Stomach (tissue), 9 donors: ENCODE data around the gene RTN4RL1. TPM values are rescaled to one million over a fixed set of nuclear protein-coding genes. Genes with fewer than 3 reads are reported as not detected.

Source experiments
- DNase-seq, 2 donors: peaks; one replicate each; pipeline versions ENCODE4 v3.0.0 to v3.0.0-alpha.2; 2013 to 2019
- H3K27ac ChIP-seq, 5 donors: fragments of 200-600 bp in 4 of 5; sonication (generic) in 4 of 5; one replicate each; pipeline ENCODE4 v1.5.1; 2013 to 2019; ENCODE audit warnings: mild to moderate bottlenecking in 1 of 5, moderate library complexity in 1 of 5
- H3K27me3 ChIP-seq, 3 donors: fragments of 200-600 bp; sonication (generic); one replicate each; pipeline ENCODE4 v1.5.1; 2017 to 2019; ENCODE audit warnings: mixed run types in 1 of 3
- H3K36me3 ChIP-seq, 4 donors: fragments of 200-600 bp; sonication (generic); 1 replicate in 3 of 4; 2 replicates in 1 of 4; pipeline ENCODE4 v1.5.1; 2016 to 2019
- H3K4me1 ChIP-seq, 4 donors: fragments of 200-600 bp; sonication (generic); one replicate each; pipeline ENCODE4 v1.5.1; 2016 to 2019
- H3K4me3 ChIP-seq, 4 donors: fragments of 200-600 bp; sonication (generic) in 3 of 4; one replicate each; pipeline ENCODE4 v1.5.1; 2016 to 2019; ENCODE audit warnings: mild to moderate bottlenecking in 1 of 4
- H3K9me3 ChIP-seq, 4 donors: fragments of 200-600 bp; sonication (generic); one replicate each; pipeline ENCODE4 v1.5.1; 2016 to 2019
- EP300 ChIP-seq: sonication (generic); formaldehyde crosslinking; IDR thresholded peaks from one replicate; pipeline ENCODE4 v1.6.1; 2017; ENCODE audit warnings: antibody characterized with exemption
- POLR2A ChIP-seq, 4 donors: fragments of 450-650 bp; IDR thresholded peaks; one replicate each; pipeline ENCODE4 v1.6.1; 2016; ENCODE audit warnings: antibody characterized with exemption in 4 of 4, control low read depth in 2 of 4, mild to moderate bottlenecking in 1 of 4, moderate library complexity in 1 of 4
- POLR2AphosphoS5 ChIP-seq, 3 donors: sonication (generic); formaldehyde crosslinking; IDR thresholded peaks; one replicate each; pipeline ENCODE4 v1.6.1; 2016; ENCODE audit warnings: antibody characterized with exemption in 3 of 3
- WGBS, 5 donors: extraction: QIAGEN DNeasy Blood & Tissue Kit in 3 of 5; methylation state at CpG; one replicate each; pipeline versions ENCODE4 v1.1.5 to v1.1.7; 2013 to 2018; 5-methylcytosine and 5-hydroxymethylcytosine counted together
- intact Hi-C: fragments of 100-400 bp; cut with DNase I; formaldehyde crosslinking; loops from one replicate; pipeline ENCODE4 v1.15.1; 2023; ENCODE audit warnings: low total_unique reads
- polyA plus RNA-seq, 3 donors: library from polyadenylated mRNA; stranded (reverse); fragments of 200-250 nt; gene quantifications; one replicate each; pipeline ENCODE4 v1.2.3, GENCODE V29; 2013
- total RNA-seq, 5 donors: library from RNA; depleted of rRNA; stranded (reverse); fragments of >200 nt; gene quantifications; one replicate each; pipeline versions ENCODE4 v1.1.0 to v1.2.3, GENCODE V29; 2014 to 2016
- TF ChIP-seq, protein P1 (sequence below), 7 experiments: fragments of 450-650 bp in 4 of 7; fragments of 200-600 bp in 3 of 7; sonication (generic) in 3 of 7; IDR thresholded peaks; one replicate each; pipeline ENCODE4 v1.5.1; 2016 to 2019; ENCODE audit warnings: antibody characterized with exemption in 7 of 7, control low read depth in 2 of 7, mild to moderate bottlenecking in 1 of 7
- donor health status: healthy with polysubstance abuse.
- donor health status: Bipolar disorder and iron deficiency.
- donor health status: healthy.

RTN4RL1 gene
- total and polyA plus RNA-seq, 8 donors, result 0.50 to 0.92 (median 0.72) TPM; not detected in 4

DNA sequence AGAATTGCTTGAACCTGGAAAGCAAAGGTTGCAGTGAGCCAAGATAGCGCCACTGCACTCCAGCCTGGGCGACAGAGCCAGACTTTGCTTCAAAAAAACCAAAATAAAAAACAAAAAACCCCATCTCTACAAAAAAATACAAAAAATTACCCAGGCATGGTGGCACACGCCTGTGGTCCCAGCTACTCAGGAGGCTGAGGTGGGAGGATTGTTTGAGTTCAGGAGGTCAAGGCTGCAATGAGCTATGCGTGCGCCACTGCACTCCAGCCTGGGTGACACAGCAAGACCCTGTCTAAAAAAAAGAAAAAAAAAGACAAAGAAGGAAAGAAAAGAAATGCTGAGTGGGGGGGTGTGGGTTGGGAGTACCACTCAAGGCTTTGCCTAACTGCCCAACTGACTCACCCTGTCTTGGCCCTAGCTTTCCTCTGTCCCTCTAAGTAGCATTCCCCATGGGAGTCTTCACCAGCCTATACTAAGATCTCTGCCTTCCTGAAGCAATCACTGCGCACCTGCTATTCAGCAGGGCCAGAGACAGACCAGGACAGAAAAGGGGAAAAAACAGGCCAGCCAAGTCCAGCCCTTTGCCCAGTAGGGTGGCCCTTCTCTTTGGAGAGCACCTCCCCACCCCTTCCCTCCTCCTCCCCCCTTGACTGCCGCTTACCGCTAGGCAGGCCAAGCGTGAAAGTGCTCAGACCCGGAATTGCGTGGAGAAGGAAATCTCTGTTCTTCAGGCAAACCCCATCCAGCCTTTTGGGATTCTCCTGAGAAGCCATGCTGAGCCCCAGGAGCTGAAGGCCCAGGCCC lies 45.8 kb downstream of the RTN4RL1 start:
- no peak overlapping the region for H3K27ac ChIP-seq
- intact Hi-C loops, result no loop called here
- H3K4me3 ChIP-seq, result no peak overlapping the region
- no peaks in the 10 kb centered on the region for H3K36me3 ChIP-seq
- WGBS, 5 donors, result 77 to 82% (median 78%) methylated on average over 11 of the region's 11 CpGs
- H3K9me3 ChIP-seq, result no peaks in the 10 kb centered on the region
- H3K27me3 ChIP-seq, result peaks cover 0 to 46% (median 26%) of the 10 kb centered on the region in 3 donors
- TF ChIP-seq, protein P1, sequence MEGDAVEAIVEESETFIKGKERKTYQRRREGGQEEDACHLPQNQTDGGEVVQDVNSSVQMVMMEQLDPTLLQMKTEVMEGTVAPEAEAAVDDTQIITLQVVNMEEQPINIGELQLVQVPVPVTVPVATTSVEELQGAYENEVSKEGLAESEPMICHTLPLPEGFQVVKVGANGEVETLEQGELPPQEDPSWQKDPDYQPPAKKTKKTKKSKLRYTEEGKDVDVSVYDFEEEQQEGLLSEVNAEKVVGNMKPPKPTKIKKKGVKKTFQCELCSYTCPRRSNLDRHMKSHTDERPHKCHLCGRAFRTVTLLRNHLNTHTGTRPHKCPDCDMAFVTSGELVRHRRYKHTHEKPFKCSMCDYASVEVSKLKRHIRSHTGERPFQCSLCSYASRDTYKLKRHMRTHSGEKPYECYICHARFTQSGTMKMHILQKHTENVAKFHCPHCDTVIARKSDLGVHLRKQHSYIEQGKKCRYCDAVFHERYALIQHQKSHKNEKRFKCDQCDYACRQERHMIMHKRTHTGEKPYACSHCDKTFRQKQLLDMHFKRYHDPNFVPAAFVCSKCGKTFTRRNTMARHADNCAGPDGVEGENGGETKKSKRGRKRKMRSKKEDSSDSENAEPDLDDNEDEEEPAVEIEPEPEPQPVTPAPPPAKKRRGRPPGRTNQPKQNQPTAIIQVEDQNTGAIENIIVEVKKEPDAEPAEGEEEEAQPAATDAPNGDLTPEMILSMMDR (IDR thresholded peaks at IDR 0.05), result no peak
- no peak for TF ChIP-seq POLR2AphosphoS5 (IDR thresholded peaks at IDR 0.05)
- TF ChIP-seq POLR2A (IDR thresholded peaks at IDR 0.05), result no peak
- no peak for TF ChIP-seq EP300
- H3K4me1 ChIP-seq, result peaks cover 8 to 24% (median 12%) of the 10 kb centered on the region in 4 donors
- DNase-seq, result no peak

DNA sequence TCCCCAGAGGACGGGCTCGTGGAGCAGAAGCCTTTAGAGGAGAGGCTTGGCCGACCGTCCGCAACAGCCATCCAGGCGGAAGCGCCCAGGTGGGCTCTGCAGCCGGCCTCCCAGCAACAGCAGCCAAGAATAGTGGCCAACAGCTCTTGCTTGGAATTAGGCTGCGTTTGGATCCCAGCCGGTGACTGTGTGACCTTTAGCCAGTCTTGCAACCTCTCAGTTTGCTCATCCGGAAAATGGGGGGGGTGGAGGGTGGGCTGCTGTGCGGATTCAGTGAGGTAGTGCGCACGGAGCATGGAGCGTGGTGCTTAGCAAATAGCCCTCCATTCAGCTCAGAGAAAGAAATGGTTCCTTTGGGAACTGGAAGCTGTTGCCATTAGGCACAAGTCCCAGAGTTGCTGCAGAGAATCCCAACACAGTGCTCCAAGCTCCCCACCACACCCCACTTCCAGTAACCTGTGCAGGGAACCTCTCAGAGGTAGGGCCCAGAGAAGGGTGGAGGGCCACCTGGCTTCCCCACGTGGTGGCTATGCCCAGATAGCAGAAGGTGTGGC lies 46.7 kb downstream of the RTN4RL1 start:
- DNase-seq, result no peak
- H3K9me3 ChIP-seq, result no peaks in the 10 kb centered on the region
- no peaks in the 10 kb centered on the region for H3K36me3 ChIP-seq
- 74 to 83% (median 82%) methylated on average over 10 to 16 of the region's 16 CpGs for WGBS, 5 donors
- intact Hi-C loops, result no loop called here
- TF ChIP-seq, protein P1 (IDR thresholded peaks at IDR 0.05), result no peak
- TF ChIP-seq EP300 (no peak), POLR2A (IDR thresholded peaks at IDR 0.05) (no peak), POLR2AphosphoS5 (IDR thresholded peaks at IDR 0.05) (no peak)
- H3K4me1 ChIP-seq, result peaks cover 8 to 24% (median 12%) of the 10 kb centered on the region in 4 donors
- H3K27me3 ChIP-seq, result peaks cover 0 to 49% (median 26%) of the 10 kb centered on the region in 3 donors
- no peak overlapping the region for H3K4me3 ChIP-seq
- no peak overlapping the region for H3K27ac ChIP-seq

DNA sequence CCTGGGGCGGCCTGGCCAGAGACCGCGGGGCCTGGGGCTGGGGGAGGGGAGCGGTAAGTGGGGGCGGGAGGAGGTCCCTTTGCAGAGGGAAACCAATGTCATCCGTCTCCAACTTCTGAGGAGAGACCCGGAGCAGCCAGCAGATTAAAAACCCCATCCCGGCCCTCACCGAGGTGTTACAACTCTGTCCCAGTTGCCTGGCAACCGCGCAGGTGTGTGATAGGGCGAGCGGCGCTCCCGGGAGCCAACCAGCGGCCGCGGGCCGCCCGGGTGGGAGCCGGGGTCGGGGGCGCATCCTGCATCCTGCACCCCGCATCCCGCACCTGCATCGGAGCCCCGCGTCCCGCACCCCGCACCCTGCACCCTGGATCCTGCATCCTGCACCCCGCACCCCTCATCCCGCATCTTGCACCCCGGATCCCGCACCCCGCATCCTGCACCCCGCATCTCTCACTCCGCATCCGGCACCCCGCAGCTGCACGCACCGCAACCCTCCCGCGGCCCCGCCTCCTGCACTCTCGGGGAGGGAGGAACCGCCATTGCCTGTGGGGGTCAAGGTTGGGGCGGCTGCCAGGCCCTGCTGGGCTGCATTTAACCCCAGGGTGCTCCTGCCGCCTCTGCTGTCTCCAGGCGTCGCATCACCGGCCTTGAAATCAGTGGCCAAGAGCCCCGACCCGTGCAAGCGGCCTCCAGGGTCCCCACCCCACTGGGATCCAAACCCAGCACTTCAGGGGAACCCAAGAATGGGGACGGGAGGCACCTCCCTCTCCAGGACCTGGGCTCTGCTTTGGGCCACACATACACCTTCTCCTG lies 47.3 kb downstream of the RTN4RL1 start:
- DNase-seq, result peak in 1 of 2 donors; percentile 70
- no peak overlapping the region for H3K27ac ChIP-seq
- peaks cover 8 to 24% (median 12%) of the 10 kb centered on the region in 4 donors for H3K4me1 ChIP-seq
- H3K4me3 ChIP-seq, result no peak overlapping the region
- no peaks in the 10 kb centered on the region for H3K9me3 ChIP-seq
- 11 to 38% (median 22%) methylated on average over 21 to 55 of the region's 55 CpGs for WGBS, 5 donors
- TF ChIP-seq, protein P1 (IDR thresholded peaks at IDR 0.05), result no peak
- no peak for TF ChIP-seq POLR2AphosphoS5 (IDR thresholded peaks at IDR 0.05)
- no peak for TF ChIP-seq POLR2A (IDR thresholded peaks at IDR 0.05)
- no peak for TF ChIP-seq EP300
- intact Hi-C loops, result no loop called here
- peaks cover 0 to 52% (median 26%) of the 10 kb centered on the region in 3 donors for H3K27me3 ChIP-seq
- no peaks in the 10 kb centered on the region for H3K36me3 ChIP-seq

DNA sequence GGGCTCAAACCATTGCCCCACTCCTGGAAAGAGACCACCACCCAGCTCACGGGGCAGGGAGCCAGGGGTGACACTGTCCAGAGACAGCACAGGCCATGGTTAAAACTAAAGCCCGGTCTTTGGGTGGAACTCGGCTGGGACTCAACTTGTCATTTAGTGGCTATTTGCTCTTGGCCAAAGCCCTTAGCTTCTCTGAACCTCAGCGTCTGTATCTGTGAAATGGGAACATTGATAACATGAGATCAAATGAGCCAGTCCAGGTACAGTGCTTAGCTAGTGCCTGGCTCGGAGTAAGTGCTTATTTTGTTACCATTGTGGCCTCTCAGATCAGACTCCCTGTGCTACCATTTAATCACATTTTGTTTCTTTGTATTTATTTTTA lies 48.5 kb downstream of the RTN4RL1 start:
- Histone ChIP-seq H3K36me3 (no peaks in the 10 kb centered on the region), H3K4me3 (no peak overlapping the region), H3K4me1 (peaks cover 8 to 24% (median 12%) of the 10 kb centered on the region in 4 donors), H3K27me3 (peaks cover 0 to 61% (median 26%) of the 10 kb centered on the region in 3 donors), H3K27ac (no peak overlapping the region), H3K9me3 (no peaks in the 10 kb centered on the region)
- intact Hi-C loops, result no loop called here
- no peak for TF ChIP-seq EP300
- TF ChIP-seq POLR2A (IDR thresholded peaks at IDR 0.05), result no peak
- TF ChIP-seq, protein P1 (IDR thresholded peaks at IDR 0.05), result no peak
- TF ChIP-seq POLR2AphosphoS5 (IDR thresholded peaks at IDR 0.05), result no peak
- no peak for DNase-seq
- 84 to 90% (median 87%) methylated on average over 4 to 5 of the region's 5 CpGs for WGBS, 5 donors
